ENCODE results near the gene IL1R2. TPM values are rescaled to one million over a fixed set of nuclear protein-coding genes. Genes with fewer than 3 reads are reported as not detected.
A peak's percentile ranks its signal among the peaks of the same experiment; 100 is the strongest.

Gene IL1R2
- total and polyA plus RNA-seq, 9 of the 15 experiments (the other 6 are each of a cell fraction or from before 2014, with no cell fraction given), result 0.13 TPM; not detected in 8

GRCh38 chr2:102065675-102066252 lies 74.0 kb downstream of the IL1R2 start (continued):
- no peak for TF ChIP-seq FOXO4 (CRISPR knock-in tag; IDR thresholded peaks at IDR 0.05)
- TF ChIP-seq CREB1 (IDR thresholded peaks at IDR 0.05), result no peak
- no peak for TF ChIP-seq CREB1 (CRISPR knock-in tag; IDR thresholded peaks at IDR 0.05)
- no peak for TF ChIP-seq ZKSCAN1 (IDR thresholded peaks at IDR 0.05; ENCODE audit: low read depth, low read length)
- no peak for TF ChIP-seq ZNF184 (CRISPR knock-in tag; IDR thresholded peaks at IDR 0.05)
- no peak for TF ChIP-seq HMGN3 (IDR thresholded peaks at IDR 0.05; ENCODE audit: borderline replicate concordance, extremely low read depth, insufficient read length, low read depth, low read length)
- peak; percentile 38; the same call in 1 of the 2 replicates for TF ChIP-seq CTBP1 (IDR thresholded peaks at IDR 0.05; ENCODE audit: borderline replicate concordance)
- TF ChIP-seq CAMTA2 (CRISPR knock-in tag; conservative IDR thresholded peaks at IDR 0.05), result no peak
- TF ChIP-seq CBFA2T3 (IDR thresholded peaks at IDR 0.05), result peak; percentile 73
- TF ChIP-seq ATF6 (CRISPR knock-in tag; IDR thresholded peaks at IDR 0.05), result no peak
- no peak for TF ChIP-seq DDX20 (tag; IDR thresholded peaks at IDR 0.05; ENCODE audit: low read depth)
- TF ChIP-seq ZSCAN29 (IDR thresholded peaks at IDR 0.05), result no peak
- TF ChIP-seq ZNF263 (CRISPR knock-in tag; IDR thresholded peaks at IDR 0.05; ENCODE audit: borderline replicate concordance), result peak; percentile 84
- TF ChIP-seq RBM39 (optimal IDR thresholded peaks at IDR 0.05; ENCODE audit: low read depth, low read length), result no peak
- no peak for TF ChIP-seq SIN3B (IDR thresholded peaks at IDR 0.05; ENCODE audit: low read depth)
- TF ChIP-seq NFE2 (IDR thresholded peaks at IDR 0.05; ENCODE audit: low read depth), result peak; percentile 95
- TF ChIP-seq SETDB1 (IDR thresholded peaks at IDR 0.05; ENCODE audit: low read length), result no peak
- TF ChIP-seq SFPQ (IDR thresholded peaks at IDR 0.05; ENCODE audit: low read depth, low read length), result no peak
- TF ChIP-seq FUS (optimal IDR thresholded peaks at IDR 0.05; ENCODE audit: low read depth, low read length), result no peak
- TF ChIP-seq POLR2AphosphoS5 (IDR thresholded peaks at IDR 0.05; ENCODE audit: control insufficient read depth, insufficient read depth, low read depth, low read length), result no peak
- peak; percentile 75; the same call in 1 of the 2 replicates for TF ChIP-seq SMARCE1 (IDR thresholded peaks at IDR 0.05)
- TF ChIP-seq ADNP (tag; IDR thresholded peaks at IDR 0.05), result no peak
- no peak for TF ChIP-seq RBM17 (IDR thresholded peaks at IDR 0.05; ENCODE audit: borderline replicate concordance, low read depth, low read length)
- TF ChIP-seq C11orf30 (IDR thresholded peaks at IDR 0.05; ENCODE audit: low read depth), result peak; percentile 85
- peak; percentile 61 for TF ChIP-seq TRIM28 (IDR thresholded peaks at IDR 0.05)
- no peak for TF ChIP-seq ZNF830 (CRISPR knock-in tag; IDR thresholded peaks at IDR 0.05)
- no peak for TF ChIP-seq TFAM (CRISPR knock-in tag; conservative IDR thresholded peaks at IDR 0.05)
- peak; percentile 79 for TF ChIP-seq MAFG (tag; conservative IDR thresholded peaks at IDR 0.05)

Data from K562 (cell line).